HG03095 (cell line): ENCODE data around the gene KHDC1L.
"Not testable (repeated sequence)": the region's sequence is repeated elsewhere in the genome, so short reads cannot be mapped to it uniquely, and the experiment has no call there.

Experiments
- ATAC-seq: cut with Tn5 transposase; IDR thresholded peaks from one replicate; pipeline ENCODE4 v1.9.1; 2021; ENCODE audit warnings: moderate library complexity; ENCODE audit not compliant: unreplicated experiment

The KHDC1L gene

GRCh38 chr6:73207221-73207837 is 18.0 kb downstream of the KHDC1L start:
- ATAC-seq, result no peak

- ATAC-seq, result no peak
Measured at GRCh38 chr6:73204252-73204651, 21.0 kb downstream of the KHDC1L start.

- no peak for ATAC-seq
Measured at GRCh38 chr6:73203098-73203497, 22.2 kb downstream of the KHDC1L start.

- ATAC-seq, result no peak
Measured at GRCh38 chr6:73200735-73201134, 24.6 kb downstream of the KHDC1L start.

- no peak for ATAC-seq
Measured at GRCh38 chr6:73200247-73200646, 25.0 kb downstream of the KHDC1L start.

GRCh38 chr6:73194744-73195143 is 30.6 kb downstream of the KHDC1L start:
- no peak for ATAC-seq

- not testable (repeated sequence) for ATAC-seq
Measured at GRCh38 chr6:73193302-73193701, 32.0 kb downstream of the KHDC1L start.

GRCh38 chr6:73182021-73182607 is 43.2 kb downstream of the KHDC1L start:
- peak; percentile 37 for ATAC-seq

- ATAC-seq, result peak; percentile 83
Measured at GRCh38 chr6:73180763-73181619, 44.3 kb downstream of the KHDC1L start.

GRCh38 chr6:73180076-73180738 is 45.1 kb downstream of the KHDC1L start:
- no peak for ATAC-seq

- peak; percentile 57 for ATAC-seq
Measured at GRCh38 chr6:73177221-73177944, 47.9 kb downstream of the KHDC1L start.

- no peak for ATAC-seq
Measured at GRCh38 chr6:73176057-73176456, 49.2 kb downstream of the KHDC1L start.

- ATAC-seq, result no peak
Measured at GRCh38 chr6:73174646-73175045, 50.6 kb downstream of the KHDC1L start.
